Thymus (tissue), 11 donors: ENCODE results near the gene CSTA. TPM values are rescaled to one million over a fixed set of nuclear protein-coding genes. Genes with fewer than 3 reads are reported as not detected.

Source experiments
- DNase-seq, 9 donors: peaks; one replicate each; pipeline ENCODE4 v3.0.0-alpha.2; 2013; ENCODE audit warnings: low spot score in 9 of 9, low read depth in 6 of 9, missing footprints in 1 of 9
- H3K27ac ChIP-seq, 2 donors: one replicate each; pipeline ENCODE4 v1.5.1; 2013; ENCODE audit warnings: control low read depth in 1 of 2, low read depth in 1 of 2, low read length in 1 of 2, mild to moderate bottlenecking in 1 of 2, moderate library complexity in 1 of 2
- H3K27me3 ChIP-seq, 2 donors: one replicate each; pipeline ENCODE4 v1.5.1; 2013; ENCODE audit warnings: low read length in 1 of 2; ENCODE audit not compliant: control insufficient read depth in 2 of 2, insufficient read depth in 1 of 2
- H3K36me3 ChIP-seq, 2 donors: one replicate each; pipeline ENCODE4 v1.5.1; 2013; ENCODE audit warnings: low read length in 1 of 2, mild to moderate bottlenecking in 1 of 2, moderate library complexity in 1 of 2; ENCODE audit not compliant: control insufficient read depth in 2 of 2, insufficient read depth in 2 of 2
- H3K4me1 ChIP-seq, 2 donors: one replicate each; pipeline ENCODE4 v1.5.1; 2013; ENCODE audit warnings: low read length in 2 of 2; ENCODE audit not compliant: control insufficient read depth in 2 of 2, insufficient read depth in 2 of 2
- H3K4me3 ChIP-seq, 2 donors: one replicate each; pipeline ENCODE4 v1.5.1; 2013; ENCODE audit warnings: low read length in 2 of 2, control low read depth in 1 of 2, mild to moderate bottlenecking in 1 of 2
- H3K9me3 ChIP-seq, 2 donors: one replicate each; pipeline ENCODE4 v1.5.1; 2013; ENCODE audit warnings: low read length in 1 of 2, mild to moderate bottlenecking in 1 of 2; ENCODE audit not compliant: control insufficient read depth in 2 of 2, insufficient read depth in 1 of 2
- WGBS: extraction: QIAGEN DNeasy Blood & Tissue Kit; methylation state at CpG from one replicate; pipeline ENCODE4 v1.1.7; 2013; 5-methylcytosine and 5-hydroxymethylcytosine counted together
- polyA plus RNA-seq: library from polyadenylated mRNA; stranded (reverse); fragments of 200-250 nt; gene quantifications from one replicate; pipeline ENCODE4 v1.2.3, GENCODE V29; 2013
- total RNA-seq: library from RNA; stranded (reverse); fragments of 120-200 nt; gene quantifications from one replicate; pipeline ENCODE4 v1.2.4, GENCODE V29; 2013
- donor health status: healthy.

Gene CSTA
- total and polyA plus RNA-seq, 2 donors: 48.2 to 292 TPM

DNA sequence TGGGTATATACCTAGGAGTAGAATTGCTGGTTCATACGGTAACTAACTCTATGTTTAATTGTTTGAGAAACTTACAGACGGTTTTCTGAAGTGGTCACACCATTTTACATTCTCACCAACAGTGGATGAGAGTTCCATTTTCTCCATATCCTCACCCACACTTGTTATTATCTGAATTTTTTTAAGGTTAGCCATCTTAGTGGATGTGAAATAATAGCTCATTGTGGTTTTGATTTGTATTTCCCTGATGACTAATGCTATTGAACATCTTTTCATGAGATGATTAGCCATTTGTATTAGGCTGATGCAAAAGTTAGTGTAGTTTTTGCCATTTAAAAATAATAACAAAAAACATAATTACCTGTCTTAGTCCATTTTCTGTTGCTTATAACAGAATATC lies 18.6 kb downstream of the CSTA start:
- WGBS: 94% methylated on average over 2 of the region's 2 CpGs
- no peaks in the 10 kb centered on the region for H3K27me3 ChIP-seq
- H3K4me3 ChIP-seq: no peak overlapping the region
- H3K36me3 ChIP-seq: no peaks in the 10 kb centered on the region
- no peak overlapping the region for H3K27ac ChIP-seq
- no peak for DNase-seq
- H3K9me3 ChIP-seq: no peaks in the 10 kb centered on the region
- H3K4me1 ChIP-seq: no peaks in the 10 kb centered on the region

DNA sequence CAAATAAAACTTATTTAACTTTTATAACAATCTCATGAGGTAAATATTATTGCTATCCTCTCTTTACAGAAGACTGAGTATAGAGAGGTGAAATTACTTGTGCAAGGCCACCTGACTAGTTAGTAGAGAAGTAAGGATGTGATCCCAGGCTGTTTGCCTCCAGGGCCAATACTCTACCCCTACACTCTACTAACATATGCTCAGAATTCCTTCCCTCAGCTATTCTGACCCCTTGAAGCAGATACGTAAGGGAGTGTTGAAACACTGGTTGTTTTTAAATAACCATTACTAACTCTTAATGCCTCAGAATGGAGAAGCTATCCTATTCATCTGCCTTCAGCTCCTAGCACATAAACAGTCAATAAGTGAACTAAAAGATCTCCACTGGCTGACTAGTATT lies 24.1 kb downstream of the CSTA start:
- DNase-seq: no peak
- no peak overlapping the region for H3K27ac ChIP-seq
- no peaks in the 10 kb centered on the region for H3K27me3 ChIP-seq
- WGBS: 98% methylated on average over 1 of the region's 1 CpG
- no peaks in the 10 kb centered on the region for H3K9me3 ChIP-seq
- H3K4me3 ChIP-seq: no peak overlapping the region
- no peaks in the 10 kb centered on the region for H3K36me3 ChIP-seq
- H3K4me1 ChIP-seq: no peaks in the 10 kb centered on the region

- 86% methylated on average over 5 of the region's 5 CpGs for WGBS
- Histone ChIP-seq H3K27me3 (no peaks in the 10 kb centered on the region), H3K36me3 (no peaks in the 10 kb centered on the region), H3K27ac (no peak overlapping the region), H3K9me3 (no peaks in the 10 kb centered on the region), H3K4me1 (no peaks in the 10 kb centered on the region), H3K4me3 (no peak overlapping the region)
- DNase-seq: no peak
Measured at GRCh38 chr3:122350814-122351418, 25.9 kb downstream of the CSTA start.

DNA sequence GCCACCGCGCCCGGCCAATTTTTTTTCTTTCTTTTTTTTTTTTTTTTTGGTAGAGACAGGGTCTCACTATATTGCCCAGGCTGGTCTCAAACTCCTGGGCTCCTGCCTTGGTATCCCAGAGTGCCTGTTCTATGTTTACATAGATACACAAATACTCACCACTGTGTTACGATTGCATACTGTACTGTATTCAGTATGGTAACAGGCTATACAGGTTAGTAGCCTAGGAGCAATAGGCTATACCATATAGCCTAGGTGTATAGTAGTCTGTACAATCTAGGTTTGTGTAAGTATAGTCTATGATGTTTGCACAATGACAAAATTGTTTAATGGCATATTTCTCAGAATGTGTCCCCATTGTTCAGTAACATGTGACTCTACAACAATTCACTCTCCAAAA lies 26.6 kb downstream of the CSTA start:
- DNase-seq: no peak
- Histone ChIP-seq H3K27me3 (no peaks in the 10 kb centered on the region), H3K4me1 (no peaks in the 10 kb centered on the region), H3K27ac (no peak overlapping the region), H3K9me3 (no peaks in the 10 kb centered on the region), H3K36me3 (no peaks in the 10 kb centered on the region), H3K4me3 (no peak overlapping the region)
- WGBS: over 99% methylated on average over 4 of the region's 4 CpGs

- no peaks in the 10 kb centered on the region for H3K27me3 ChIP-seq
- H3K4me3 ChIP-seq: no peak overlapping the region
- H3K27ac ChIP-seq: no peak overlapping the region
- H3K4me1 ChIP-seq: no peaks in the 10 kb centered on the region
- H3K36me3 ChIP-seq: peaks cover under 1 to 2% of the 10 kb centered on the region in 2 donors
- no peak for DNase-seq
- 94% methylated on average over 2 of the region's 2 CpGs for WGBS
- no peaks in the 10 kb centered on the region for H3K9me3 ChIP-seq
Measured at GRCh38 chr3:122353215-122353614, 28.2 kb downstream of the CSTA start.

DNA sequence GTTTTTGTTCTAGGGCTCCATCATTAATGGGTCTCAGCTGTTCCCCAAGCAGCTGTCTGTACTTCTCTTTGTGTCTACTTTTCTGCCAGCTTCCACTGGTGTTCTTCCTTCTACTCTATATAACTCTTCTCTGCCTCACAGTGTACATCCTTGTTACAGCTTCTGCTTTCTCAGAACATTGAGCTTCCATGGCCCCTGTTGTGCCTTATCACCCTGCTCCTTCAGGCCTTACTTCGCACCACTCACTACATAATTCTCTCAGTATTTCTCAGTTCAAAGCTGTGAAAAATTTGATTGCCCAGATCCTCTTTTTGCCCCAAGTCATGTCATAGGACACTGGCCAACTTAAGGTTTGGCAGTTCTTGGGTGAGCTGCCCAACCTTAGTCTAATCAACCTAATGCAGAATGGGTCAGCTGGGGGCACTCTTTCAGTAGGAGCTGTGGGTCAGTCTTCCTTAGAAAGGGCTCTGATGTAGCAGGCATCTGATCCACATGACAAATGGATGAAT lies 28.9 kb downstream of the CSTA start:
- H3K4me1 ChIP-seq: no peaks in the 10 kb centered on the region
- H3K27me3 ChIP-seq: no peaks in the 10 kb centered on the region
- no peak overlapping the region for H3K4me3 ChIP-seq
- WGBS: 98% methylated on average over 1 of the region's 1 CpG
- H3K9me3 ChIP-seq: no peaks in the 10 kb centered on the region
- H3K27ac ChIP-seq: no peak overlapping the region
- H3K36me3 ChIP-seq: peaks cover 4 to 7% of the 10 kb centered on the region in 2 donors
- DNase-seq: no peak

DNA sequence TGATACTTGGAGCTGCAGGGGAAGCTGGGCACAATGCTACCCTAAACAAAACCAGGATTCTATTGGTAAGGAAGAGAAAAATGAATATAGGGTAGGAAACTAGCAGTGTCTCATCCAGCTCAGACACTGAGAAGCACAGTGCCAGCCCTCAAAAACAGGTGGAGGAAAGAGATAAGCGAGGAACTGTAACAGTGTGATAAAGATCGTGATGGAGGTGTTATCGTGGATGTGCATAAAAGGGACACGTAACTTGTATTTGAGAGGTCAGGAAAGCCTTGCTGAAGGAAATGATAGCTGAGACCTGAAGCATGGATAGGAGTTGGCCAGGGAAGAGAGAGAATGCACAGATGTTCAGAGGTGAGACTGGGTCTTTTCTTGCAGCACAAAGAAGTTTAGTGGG lies 30.6 kb downstream of the CSTA start:
- Histone ChIP-seq H3K36me3 (peaks cover 4 to 7% of the 10 kb centered on the region in 2 donors), H3K4me3 (no peak overlapping the region), H3K4me1 (no peaks in the 10 kb centered on the region), H3K27me3 (no peaks in the 10 kb centered on the region), H3K9me3 (no peaks in the 10 kb centered on the region), H3K27ac (no peak overlapping the region)
- DNase-seq: no peak
- WGBS: 33% methylated on average over 4 of the region's 4 CpGs

DNA sequence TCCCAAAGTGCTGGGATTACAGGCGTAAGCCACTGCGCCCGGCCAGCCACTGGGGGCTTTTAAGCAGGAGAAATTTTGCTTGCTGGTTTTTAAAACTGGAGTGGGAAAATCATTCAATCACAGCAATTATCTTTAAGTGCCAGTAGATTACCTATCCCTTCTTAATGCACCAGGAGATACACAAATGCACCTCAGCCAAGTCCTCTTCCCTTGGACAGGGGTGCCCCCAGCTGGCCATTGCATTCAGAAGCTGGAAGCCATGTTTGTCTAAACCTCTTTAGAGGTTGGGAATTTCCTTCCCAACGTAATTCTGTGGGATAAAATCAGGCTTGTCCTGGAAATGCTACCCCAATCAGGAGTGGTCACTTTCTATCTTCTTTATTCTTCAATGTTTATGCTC lies 31.4 kb downstream of the CSTA start:
- peak in 6 of 9 donors; percentile 4 to 54 (median 10) for DNase-seq
- no peak overlapping the region for H3K4me3 ChIP-seq
- no peaks in the 10 kb centered on the region for H3K4me1 ChIP-seq
- H3K9me3 ChIP-seq: no peaks in the 10 kb centered on the region
- peaks cover 5 to 7% of the 10 kb centered on the region in 2 donors for H3K36me3 ChIP-seq
- no peaks in the 10 kb centered on the region for H3K27me3 ChIP-seq
- H3K27ac ChIP-seq: no peak overlapping the region
- WGBS: 92% methylated on average over 4 of the region's 4 CpGs

- H3K27ac ChIP-seq: no peak overlapping the region
- H3K36me3 ChIP-seq: peaks cover 10 to 14% of the 10 kb centered on the region in 2 donors
- no peaks in the 10 kb centered on the region for H3K4me1 ChIP-seq
- 95% methylated on average over 2 of the region's 2 CpGs for WGBS
- no peaks in the 10 kb centered on the region for H3K9me3 ChIP-seq
- DNase-seq: no peak
- no peak overlapping the region for H3K4me3 ChIP-seq
- no peaks in the 10 kb centered on the region for H3K27me3 ChIP-seq
Measured at GRCh38 chr3:122357828-122358702, 33.0 kb downstream of the CSTA start.
